ENCODE data around the gene IFIT5.

- no peak for TF ChIP-seq CTCF (IDR thresholded peaks at IDR 0.05; ENCODE audit: low read depth, low read length)
- TF ChIP-seq MYC (IDR thresholded peaks at IDR 0.05; ENCODE audit: low read depth, low read length): no peak
Measured at GRCh38 chr10:89421018-89421476, 6.7 kb downstream of the IFIT5 start.
